Measurements from ENCODE around the gene FNDC10. TPM values are rescaled to one million over a fixed set of nuclear protein-coding genes. Genes with fewer than 3 reads are reported as not detected.

The FNDC10 gene
- total RNA-seq, 1 experiment from 2014 or later, result 15.2 TPM

GRCh38 chr1:1563688-1564087, 36.2 kb downstream of the FNDC10 start:
- Histone ChIP-seq H3K4me2 (ENCODE audit: insufficient read depth, insufficient read length, low read length) (no peak overlapping the region), H4K91ac (ENCODE audit: insufficient read length, low read depth, low read length) (no peak overlapping the region), H3K18ac (ENCODE audit: insufficient read length, low read depth, low read length) (no peak overlapping the region), H4K8ac (replicated peaks; ENCODE audit: insufficient read length, low read depth, low read length) (no peak overlapping the region), H2BK12ac (ENCODE audit: insufficient read length, low read depth, low read length) (no peak overlapping the region), H3T11ph (ENCODE audit: low read length) (no peak overlapping the region), H3K79me2 (ENCODE audit: insufficient read depth, low read length) (peaks cover 32% of the 10 kb centered on the region; the same call in 1 of the 2 replicates), H2BK20ac (ENCODE audit: low read depth, low read length, poor library complexity, severe bottlenecking) (no peak overlapping the region), H3K56ac (ENCODE audit: insufficient read length, low read depth, low read length) (no peak overlapping the region), H4K5ac (ENCODE audit: insufficient read length, low read depth, low read length) (no peak overlapping the region), H3K4ac (ENCODE audit: low read depth, low read length) (no peak overlapping the region), H2AK5ac (ENCODE audit: insufficient read length, low read length) (no peak overlapping the region), H3K23ac (ENCODE audit: insufficient read length, low read depth, low read length) (no peak overlapping the region), H3K9ac (ENCODE audit: extremely low read depth, insufficient read length, low read length) (no peak overlapping the region), H2BK5ac (ENCODE audit: insufficient read length, low read length) (no peak overlapping the region), H3K14ac (ENCODE audit: insufficient read depth, low read length) (no peak overlapping the region), H2BK120ac (ENCODE audit: low read depth, low read length, poor library complexity, severe bottlenecking) (no peak overlapping the region), H3K23me2 (ENCODE audit: insufficient read length, low read depth, low read length, poor library complexity, severe bottlenecking) (no peaks in the 10 kb centered on the region), H4K20me1 (ENCODE audit: control insufficient read depth, insufficient read depth, insufficient read length) (peaks cover 3% of the 10 kb centered on the region), H3K4me1 (ENCODE audit: insufficient read depth, low read length) (no peaks in the 10 kb centered on the region), H3K27me3 (ENCODE audit: insufficient read depth, low read length) (no peaks in the 10 kb centered on the region), H2BK15ac (ENCODE audit: low read depth, low read length) (no peak overlapping the region), H3K9me3 (ENCODE audit: control insufficient read depth, low read depth, low read length) (no peaks in the 10 kb centered on the region), H2AFZ (ENCODE audit: low read length) (no peak overlapping the region), H3K27ac (ENCODE audit: insufficient read length, low read depth, low read length) (no peak overlapping the region), H3K79me1 (ENCODE audit: insufficient read depth, low read depth, low read length, poor library complexity, severe bottlenecking) (peaks cover 9% of the 10 kb centered on the region)
- Mint-ChIP-seq H3K36me3 (ENCODE audit: insufficient read depth in 1 of 3, low read depth in 3 of 3) (peaks cover 34 to 65% (median 49%) of the 10 kb centered on the region in 3 experiments), H3K4me3 (no peak overlapping the region), H3K4me1 (peaks cover 10 to 11% of the 10 kb centered on the region in 2 experiments), H3K27ac (no peak overlapping the region), H3K27me3 (ENCODE audit: low read depth) (no peaks in the 10 kb centered on the region; the same call in 1 of the 2 replicates), H3K9me3 (no peaks in the 10 kb centered on the region)
- WGBS (ENCODE audit: extremely low coverage, insufficient read length, low lambda C conversion rate), result no CpG with 5 or more reads among the region's 12 CpGs
- no peak for DNase-seq
- no peak for TF ChIP-seq CTCF (conservative IDR thresholded peaks at IDR 0.05)
